ENCODE results near the gene LDLRAD2. TPM values are rescaled to one million over a fixed set of nuclear protein-coding genes. Genes with fewer than 3 reads are reported as not detected.
"Not testable (repeated sequence)": the region's sequence is repeated elsewhere in the genome, so short reads cannot be mapped to it uniquely, and the experiment has no call there.

The LDLRAD2 gene
- total RNA-seq, 1 experiment from 2014 or later, result not detected

DNA sequence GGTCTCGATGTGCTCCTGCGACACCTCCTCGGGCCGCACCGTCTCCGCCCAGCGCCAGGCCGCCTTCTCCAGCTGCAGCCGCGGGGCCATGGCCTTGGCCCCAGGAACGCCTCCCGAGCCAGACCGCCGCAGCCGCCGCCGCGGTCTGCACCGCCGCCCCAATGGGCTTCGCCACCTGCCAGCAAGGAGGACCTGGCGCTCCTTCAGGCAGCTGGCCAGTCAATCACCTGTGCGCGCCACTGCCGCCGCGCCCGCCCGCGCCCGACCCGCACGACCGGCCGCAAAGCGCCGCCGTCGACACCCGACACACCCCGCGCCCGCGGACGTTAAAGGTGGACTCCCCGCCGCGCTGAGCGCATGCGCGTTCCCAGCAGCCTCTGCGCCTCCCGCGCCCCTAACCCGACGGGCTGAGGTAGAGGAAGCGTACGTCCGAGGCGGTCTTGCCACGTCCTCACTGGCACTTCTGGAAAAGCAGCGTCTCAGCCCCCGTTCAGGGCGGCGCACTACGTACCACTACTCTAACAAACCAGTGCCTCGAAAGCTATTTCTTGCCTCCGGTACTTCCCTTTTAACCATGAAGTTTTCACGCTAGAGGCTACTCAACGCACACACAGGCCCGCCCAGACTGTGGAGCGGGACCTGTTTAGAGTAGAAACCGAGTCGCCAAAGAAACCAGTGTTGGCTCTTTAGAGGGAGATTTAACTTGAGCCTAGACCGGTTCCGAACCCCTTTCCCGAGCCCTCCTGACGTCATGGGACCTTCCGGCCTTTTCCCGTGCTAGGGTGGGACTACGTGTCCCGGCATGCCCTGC lies 29.0 kb upstream of the LDLRAD2 start, which contains the start of gene USP48:
Gene USP48 (minus strand): TSS at position 282 of the 811 bp plus-strand sequence. CDS start 192 bp downstream, at position 90.
- CTCF ChIA-PET, result interaction anchor here (0.6 to 1.1 kb wide), 2 partner anchors 18 to 240 kb away, joined by 4 read pairs; no protein-coding TSS in a partner anchor

DNA sequence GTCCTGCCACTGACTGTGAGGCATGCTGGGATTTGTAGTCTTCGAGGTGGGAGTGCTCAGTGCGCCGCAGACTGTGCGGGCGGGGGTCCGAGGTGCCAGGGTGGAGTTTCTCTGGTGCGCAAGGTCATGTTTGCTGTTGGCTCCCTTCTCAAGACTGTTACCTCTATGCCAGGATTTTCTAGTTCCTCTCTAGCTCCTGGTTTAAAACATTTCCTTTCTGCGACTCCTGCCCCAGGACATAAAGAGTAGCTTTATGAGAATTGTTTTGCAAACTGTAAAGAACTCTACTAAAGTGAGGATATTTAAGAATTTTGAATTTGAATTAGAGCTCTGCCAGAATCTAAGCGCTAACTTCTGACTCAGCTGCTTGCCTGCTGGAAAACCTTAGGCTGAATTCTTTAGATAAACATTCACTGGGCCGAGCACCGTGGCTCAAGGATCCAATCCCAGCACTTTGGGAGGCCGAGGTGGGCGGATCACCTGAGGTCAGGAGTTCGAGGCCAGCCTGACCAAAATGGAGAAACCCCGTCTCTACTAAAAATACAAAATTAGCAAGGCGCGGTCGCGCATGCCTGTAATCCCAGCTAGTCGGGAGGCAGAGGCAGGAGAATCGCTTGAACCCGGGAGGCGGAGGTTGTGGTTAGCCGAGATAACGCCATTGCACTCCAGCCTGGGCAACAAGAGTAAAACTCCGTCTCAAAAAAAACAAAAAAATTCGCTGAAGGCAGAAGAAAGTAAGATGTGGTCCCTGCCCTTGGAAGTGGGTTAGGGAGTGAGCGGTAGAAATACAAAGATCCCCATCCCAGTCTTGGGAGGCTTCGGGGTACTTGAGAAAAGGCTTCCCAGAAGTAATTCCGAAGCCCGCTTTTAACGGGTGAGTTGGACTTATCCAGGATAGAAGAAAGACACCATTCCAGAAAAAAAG lies 28.1 kb upstream of the LDLRAD2 start:
- ATAC-seq, result no peak; the same call in 1 of the 2 replicates
- peak overlapping the region; percentile 86 for H3K4me3 ChIP-seq (ENCODE audit: low read length)
- H3K4me2 ChIP-seq (ENCODE audit: low read length), result peak overlapping the region; percentile 100
- no peaks in the 10 kb centered on the region for H3K9me2 ChIP-seq (replicated peaks; ENCODE audit: low read length)
- peaks cover 14% of the 10 kb centered on the region for H4K20me1 ChIP-seq (ENCODE audit: low read length)
- TF ChIP-seq, protein P1, sequence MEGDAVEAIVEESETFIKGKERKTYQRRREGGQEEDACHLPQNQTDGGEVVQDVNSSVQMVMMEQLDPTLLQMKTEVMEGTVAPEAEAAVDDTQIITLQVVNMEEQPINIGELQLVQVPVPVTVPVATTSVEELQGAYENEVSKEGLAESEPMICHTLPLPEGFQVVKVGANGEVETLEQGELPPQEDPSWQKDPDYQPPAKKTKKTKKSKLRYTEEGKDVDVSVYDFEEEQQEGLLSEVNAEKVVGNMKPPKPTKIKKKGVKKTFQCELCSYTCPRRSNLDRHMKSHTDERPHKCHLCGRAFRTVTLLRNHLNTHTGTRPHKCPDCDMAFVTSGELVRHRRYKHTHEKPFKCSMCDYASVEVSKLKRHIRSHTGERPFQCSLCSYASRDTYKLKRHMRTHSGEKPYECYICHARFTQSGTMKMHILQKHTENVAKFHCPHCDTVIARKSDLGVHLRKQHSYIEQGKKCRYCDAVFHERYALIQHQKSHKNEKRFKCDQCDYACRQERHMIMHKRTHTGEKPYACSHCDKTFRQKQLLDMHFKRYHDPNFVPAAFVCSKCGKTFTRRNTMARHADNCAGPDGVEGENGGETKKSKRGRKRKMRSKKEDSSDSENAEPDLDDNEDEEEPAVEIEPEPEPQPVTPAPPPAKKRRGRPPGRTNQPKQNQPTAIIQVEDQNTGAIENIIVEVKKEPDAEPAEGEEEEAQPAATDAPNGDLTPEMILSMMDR (conservative IDR thresholded peaks at IDR 0.05; ENCODE audit: low read depth, low read length), result no peak
- TF ChIP-seq EZH2phosphoT487 (IDR thresholded peaks at IDR 0.05; ENCODE audit: borderline replicate concordance, low read length) (no peak), EZH2 (IDR thresholded peaks at IDR 0.05; ENCODE audit: low read length, unreplicated experiment) (no peak)
- intact Hi-C loops (cut with micrococcal nuclease), result loop anchor here (2.0 to 10.0 kb wide), 3 partner anchors 33 to 181 kb away; partner anchors contain the start of gene HSPG2
- peaks cover 3% of the 10 kb centered on the region; the same call in 1 of the 2 replicates for H3K36me3 ChIP-seq (ENCODE audit: low read depth, low read length)
- no peak for DNase-seq
- peak overlapping the region; percentile 99 for H3K9ac ChIP-seq (ENCODE audit: low read length)
- POLR2A ChIA-PET (ENCODE audit: unreplicated experiment), result interaction anchor here (0.7 to 0.8 kb wide), 2 partner anchors 241 to 334 kb away, joined by 3 to 6 read pairs; no protein-coding TSS in a partner anchor
- H3K27me3 ChIP-seq (ENCODE audit: low read length), result no peaks in the 10 kb centered on the region
- H3K79me2 ChIP-seq (ENCODE audit: low read length), result peaks cover 38% of the 10 kb centered on the region
- H3K27ac ChIP-seq (ENCODE audit: low read length), result peak overlapping the region; percentile 99
- no peaks in the 10 kb centered on the region for H3K9me3 ChIP-seq (ENCODE audit: low read length)
- H3F3A ChIP-seq (ENCODE audit: low read length, unreplicated experiment), result no peaks in the 10 kb centered on the region
- CTCF ChIA-PET, result interaction anchor here (1.1 kb wide), 1 partner anchor 239 kb away, joined by 4 read pairs; no protein-coding TSS in a partner anchor
- no TSS peak for BruUV-seq (replicated peaks)
- H3K4me1 ChIP-seq (ENCODE audit: insufficient read depth, low read length), result peaks cover 28% of the 10 kb centered on the region
- H2AFZ ChIP-seq (ENCODE audit: low read length), result peak overlapping the region; percentile 98; the same call in 1 of the 2 replicates

More for the DNA sequence above, 29.0 kb upstream of the LDLRAD2 start, which contains the start of gene USP48:
- Histone ChIP-seq H2AFZ (ENCODE audit: low read length) (peak within 1 kb of the TSS; percentile 98), H3F3A (ENCODE audit: low read length, unreplicated experiment) (no peaks in the 10 kb centered on the region), H3K27me3 (ENCODE audit: low read length) (no peaks in the 10 kb centered on the region), H3K79me2 (ENCODE audit: low read length) (peaks cover 47% of the 10 kb centered on the region), H3K4me2 (ENCODE audit: low read length) (peak within 1 kb of the TSS; percentile 100), H4K20me1 (ENCODE audit: low read length) (peaks cover 20% of the 10 kb centered on the region), H3K27ac (ENCODE audit: low read length) (peak within 1 kb of the TSS; percentile 99), H3K9me2 (replicated peaks; ENCODE audit: low read length) (no peaks in the 10 kb centered on the region), H3K4me3 (ENCODE audit: low read length) (peak within 1 kb of the TSS; percentile 86), H3K9me3 (ENCODE audit: low read length) (no peaks in the 10 kb centered on the region), H3K9ac (ENCODE audit: low read length) (peak within 1 kb of the TSS; percentile 99), H3K36me3 (ENCODE audit: low read depth, low read length) (peaks cover 3% of the 10 kb centered on the region; the same call in 1 of the 2 replicates), H3K4me1 (ENCODE audit: insufficient read depth, low read length) (peaks cover 25% of the 10 kb centered on the region)
- POLR2A ChIA-PET (ENCODE audit: unreplicated experiment), result interaction anchor here (0.7 kb wide), 1 partner anchor 242 kb away, joined by 3 read pairs; no protein-coding TSS in a partner anchor
- DNase-seq (peak; percentile 97), ATAC-seq (peak; percentile 83)
- TF ChIP-seq, protein P1 (conservative IDR thresholded peaks at IDR 0.05; ENCODE audit: low read depth, low read length), result no peak
- TF ChIP-seq EZH2 (IDR thresholded peaks at IDR 0.05; ENCODE audit: low read length, unreplicated experiment) (no peak), EZH2phosphoT487 (IDR thresholded peaks at IDR 0.05; ENCODE audit: borderline replicate concordance, low read length) (no peak)
- intact Hi-C loops (cut with micrococcal nuclease), result loop anchor here (2.0 to 10.0 kb wide), 3 partner anchors 34 to 182 kb away; partner anchors contain the start of gene HSPG2
- BruUV-seq (replicated peaks), result TSS peak; percentile 99

DNA sequence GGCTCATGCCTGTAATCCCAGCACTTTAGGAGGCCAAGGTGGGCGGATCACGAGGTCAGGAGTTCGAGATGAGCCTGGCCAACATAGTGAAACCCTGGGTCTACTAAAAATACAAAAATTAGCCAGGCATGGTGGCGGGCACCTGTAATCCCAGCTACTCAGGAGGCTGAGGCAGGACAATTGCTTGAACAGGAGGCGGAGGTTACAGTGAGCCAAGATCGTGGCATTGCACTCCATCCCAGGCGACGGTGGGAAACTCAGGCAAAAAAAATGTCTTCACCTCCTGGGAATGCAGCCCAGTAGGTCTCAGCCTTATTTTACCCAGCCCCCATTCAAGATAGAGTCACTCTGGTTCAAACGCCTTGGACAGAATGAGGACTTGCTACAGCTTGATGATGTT lies 26.3 kb upstream of the LDLRAD2 start:
- H3K79me2 ChIP-seq (ENCODE audit: low read length), result peaks cover 20% of the 10 kb centered on the region
- BruUV-seq (replicated peaks); H3K4me2 ChIP-seq (ENCODE audit: low read length); H3K27ac ChIP-seq (ENCODE audit: low read length); H4K20me1 ChIP-seq (ENCODE audit: low read length); H3K36me3 ChIP-seq (ENCODE audit: low read depth, low read length); H3K9me3 ChIP-seq (ENCODE audit: low read length); ATAC-seq; H3K9ac ChIP-seq (ENCODE audit: low read length); CTCF ChIA-PET; H3K9me2 ChIP-seq (replicated peaks; ENCODE audit: low read length); H2AFZ ChIP-seq (ENCODE audit: low read length); H3K4me3 ChIP-seq (ENCODE audit: low read length); POLR2A ChIA-PET (ENCODE audit: unreplicated experiment); H3F3A ChIP-seq (ENCODE audit: low read length, unreplicated experiment); H3K27me3 ChIP-seq (ENCODE audit: low read length); DNase-seq: not testable (repeated sequence)
- peaks cover 20% of the 10 kb centered on the region for H3K4me1 ChIP-seq (ENCODE audit: insufficient read depth, low read length)
- intact Hi-C loops (cut with micrococcal nuclease), result loop anchor here (10.0 kb wide), 2 partner anchors 149 to 179 kb away; partner anchors contain the start of gene HSPG2

All from PC-3 (cell line).